ENCODE results near the gene TEN1. TPM values are rescaled to one million over a fixed set of nuclear protein-coding genes. Genes with fewer than 3 reads are reported as not detected.

The TEN1 gene
- total and polyA plus RNA-seq, 9 of the 15 experiments (the other 6 are each of a cell fraction or from before 2014, with no cell fraction given): 1.3 to 25.7 (median 10.1) TPM

GRCh38 chr17:75978938-75979704 lies at the start of gene TEN1, which contains the start of gene ACOX1 (continued):
- no peak for TF ChIP-seq GTF2B (IDR thresholded peaks at IDR 0.05; ENCODE audit: extremely low read depth, insufficient read length)
- TF ChIP-seq ZFP1 (CRISPR knock-in tag; IDR thresholded peaks at IDR 0.05): 0 out of 2 replicates have a peak, but pooled peaks have one; percentile 38
- no peak for TF ChIP-seq ZSCAN32 (CRISPR knock-in tag; IDR thresholded peaks at IDR 0.05)
- TF ChIP-seq ARHGAP35 (IDR thresholded peaks at IDR 0.05; ENCODE audit: partially characterized antibody): no peak
- TF ChIP-seq SNIP1 (IDR thresholded peaks at IDR 0.05; ENCODE audit: low read depth): no peak
- TF ChIP-seq DEAF1 (CRISPR knock-in tag; IDR thresholded peaks at IDR 0.05): no peak
- peak; percentile 71 for TF ChIP-seq HMGN3 (IDR thresholded peaks at IDR 0.05; ENCODE audit: borderline replicate concordance, extremely low read depth, insufficient read length, low read depth, low read length)
- no peak for TF ChIP-seq MTF1 (CRISPR knock-in tag; IDR thresholded peaks at IDR 0.05; ENCODE audit: borderline replicate concordance)
- TF ChIP-seq NCOA2 (IDR thresholded peaks at IDR 0.05; ENCODE audit: partially characterized antibody in 2 of 2): no peak
- no peak for TF ChIP-seq U2AF2 (optimal IDR thresholded peaks at IDR 0.05; ENCODE audit: low read depth, low read length)
- no peak for TF ChIP-seq GTF2A2 (tag; IDR thresholded peaks at IDR 0.05)
- peak; percentile 66; the same call in 1 of the 2 replicates for TF ChIP-seq CREM (IDR thresholded peaks at IDR 0.05; ENCODE audit: low read depth)
- peak; percentile 91 for TF ChIP-seq NFIC (IDR thresholded peaks at IDR 0.05)
- TF ChIP-seq RBM25 (IDR thresholded peaks at IDR 0.05; ENCODE audit: low read depth, low read length, severe bottlenecking): no peak
- no peak for TF ChIP-seq STAT5B (CRISPR knock-in tag; IDR thresholded peaks at IDR 0.05)
- no peak for TF ChIP-seq ZNF184 (CRISPR knock-in tag; IDR thresholded peaks at IDR 0.05)
- 0 out of 2 replicates have a peak, but pooled peaks have one; percentile 9 for TF ChIP-seq MITF (IDR thresholded peaks at IDR 0.05)
- peak; percentile 54; the same call in 1 of the 2 replicates for TF ChIP-seq ZNF347 (CRISPR knock-in tag; IDR thresholded peaks at IDR 0.05; ENCODE audit: low read depth)
- TF ChIP-seq TRIM28 (IDR thresholded peaks at IDR 0.05): no peak
- peak; percentile 55; the same call in 1 of the 2 replicates for TF ChIP-seq ATF3 (IDR thresholded peaks at IDR 0.05)
- no peak for TF ChIP-seq ATF3 (CRISPR knock-in tag; conservative IDR thresholded peaks at IDR 0.05)
- no peak for TF ChIP-seq PRMT5 (CRISPR knock-in tag; IDR thresholded peaks at IDR 0.05)
- no peak for TF ChIP-seq GABPB2 (CRISPR knock-in tag; conservative IDR thresholded peaks at IDR 0.05)
- no peak for TF ChIP-seq IFI16 (CRISPR knock-in tag; IDR thresholded peaks at IDR 0.05)
- TF ChIP-seq PURB (CRISPR knock-in tag; IDR thresholded peaks at IDR 0.05; ENCODE audit: low read depth): no peak
- TF ChIP-seq ZNF12 (CRISPR knock-in tag; IDR thresholded peaks at IDR 0.05): peak; percentile 40; the same call in 1 of the 2 replicates
